Liver (tissue), 3 donors: ENCODE data around the gene CRYBG1.

Experiments used
- CTCF ChIP-seq: fragments of 150-350 bp; IDR thresholded peaks from 2 replicates; pipeline ENCODE4 v1.5.1; 2017; ENCODE audit warnings: improper control_type of control experiment, low read depth, low read length; ENCODE audit not compliant: missing input control
- FOXA1 ChIP-seq: IDR thresholded peaks from 2 replicates; pipeline ENCODE4 v1.6.1; 2016; ENCODE audit warnings: antibody characterized with exemption
- FOXA2 ChIP-seq: IDR thresholded peaks from 2 replicates; pipeline ENCODE4 v1.6.1; 2016; ENCODE audit warnings: antibody characterized with exemption
- HNF4A ChIP-seq, 2 donors: conservative IDR thresholded peaks; 2 replicates each; pipeline ENCODE4 v1.6.1; 2016; ENCODE audit warnings: antibody characterized with exemption in 2 of 2, mild to moderate bottlenecking in 2 of 2
- MAX ChIP-seq: IDR thresholded peaks from 2 replicates; pipeline ENCODE4 v1.6.1; 2016; ENCODE audit warnings: antibody characterized with exemption
- RAD21 ChIP-seq, 2 donors: IDR thresholded peaks; 2 replicates each; pipeline ENCODE4 v1.6.1; 2016; ENCODE audit warnings: antibody characterized with exemption in 2 of 2, mild to moderate bottlenecking in 2 of 2
- RXRA ChIP-seq, 2 donors: IDR thresholded peaks; 2 replicates each; pipeline ENCODE4 v1.6.1; 2017 to 2018; ENCODE audit warnings: antibody characterized with exemption in 2 of 2, mild to moderate bottlenecking in 1 of 2
- ZBTB33 ChIP-seq: IDR thresholded peaks from 2 replicates; pipeline ENCODE4 v1.6.1; 2016; ENCODE audit warnings: antibody characterized with exemption
- donor health status: healthy.
- donor health status: healthy.

- no peak for TF ChIP-seq RXRA (IDR thresholded peaks at IDR 0.05)
- no peak for TF ChIP-seq CTCF
- no peak for TF ChIP-seq RAD21 (IDR thresholded peaks at IDR 0.05)
- no peak for TF ChIP-seq MAX
- no peak for TF ChIP-seq FOXA1
- TF ChIP-seq FOXA2, result no peak
- TF ChIP-seq ZBTB33, result no peak
- no peak for TF ChIP-seq HNF4A (conservative IDR thresholded peaks at IDR 0.05)
Observed at GRCh38 chr6:106549521-106549920, 189.0 kb downstream of the CRYBG1 start.
